Measurements from ENCODE around the gene GUCY2F.

GRCh38 chrX:109501176-109501575 is 19.3 kb upstream of the GUCY2F start:
- no peak for TF ChIP-seq CTCF (IDR thresholded peaks at IDR 0.05; ENCODE audit: insufficient read depth, low read length, poor library complexity, severe bottlenecking)
- no peak for TF ChIP-seq EZH2phosphoT487 (conservative IDR thresholded peaks at IDR 0.05; ENCODE audit: low read length)
